ENCODE measurements around the gene IFI16. TPM values are rescaled to one million over a fixed set of nuclear protein-coding genes. Genes with fewer than 3 reads are reported as not detected.
A peak's percentile ranks its signal among the peaks of the same experiment; 100 is the strongest.

The IFI16 gene
- total RNA-seq, 1 experiment from 2014 or later: 2.9 TPM

DNA sequence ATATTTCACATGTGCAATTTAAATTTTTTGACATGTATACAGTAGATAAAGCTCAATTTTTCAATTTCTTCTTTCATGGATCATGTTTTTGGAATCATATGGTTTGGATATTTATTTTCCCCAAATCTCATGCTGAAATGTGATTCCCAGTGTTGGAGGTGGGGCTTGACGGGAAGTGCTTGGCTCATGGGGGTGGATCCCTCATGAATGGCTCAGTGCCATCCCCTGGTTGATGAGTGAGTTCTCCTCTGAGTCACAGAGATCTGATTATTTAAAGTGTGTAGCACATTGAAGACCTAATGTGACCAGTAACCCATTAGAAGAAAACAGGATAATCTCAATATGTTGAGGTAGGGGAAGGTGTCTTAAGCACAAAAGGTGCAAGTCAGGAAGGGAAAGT, 9.1 kb upstream of the IFI16 start:
- peaks cover 7% of the 10 kb centered on the region for H3K23me2 ChIP-seq (ENCODE audit: insufficient read length, low read depth, low read length, poor library complexity, severe bottlenecking)
- no peak overlapping the region for H4K91ac ChIP-seq (ENCODE audit: insufficient read length, low read depth, low read length)
- H2BK20ac ChIP-seq (ENCODE audit: low read depth, low read length, poor library complexity, severe bottlenecking): no peak overlapping the region
- H3K23ac ChIP-seq (ENCODE audit: insufficient read length, low read depth, low read length): no peak overlapping the region
- H4K20me1 ChIP-seq (ENCODE audit: control insufficient read depth, insufficient read depth, insufficient read length): no peaks in the 10 kb centered on the region
- H3K27me3 ChIP-seq (ENCODE audit: insufficient read depth, low read length): peaks cover 8% of the 10 kb centered on the region; the same call in 1 of the 2 replicates
- peaks cover 5% of the 10 kb centered on the region; the same call in 1 of the 2 replicates for H3K4me1 ChIP-seq (ENCODE audit: insufficient read depth, low read length)
- H3K14ac ChIP-seq (ENCODE audit: insufficient read depth, low read length): no peak overlapping the region
- no peak overlapping the region for H3T11ph ChIP-seq (ENCODE audit: low read length)
- H3K18ac ChIP-seq (ENCODE audit: insufficient read length, low read depth, low read length): no peak overlapping the region
- no peak overlapping the region for H3K4me2 ChIP-seq (ENCODE audit: insufficient read depth, insufficient read length, low read length)
- H3K9me3 ChIP-seq (ENCODE audit: control insufficient read depth, low read depth, low read length): no peaks in the 10 kb centered on the region
- H2BK120ac ChIP-seq (ENCODE audit: low read depth, low read length, poor library complexity, severe bottlenecking): no peak overlapping the region
- H3K4ac ChIP-seq (ENCODE audit: low read depth, low read length): no peak overlapping the region
- no peak overlapping the region for H2BK12ac ChIP-seq (ENCODE audit: insufficient read length, low read depth, low read length)
- H3K4me3 Mint-ChIP-seq: peak overlapping the region; percentile 71 to 79
- no peak overlapping the region for H3K9ac ChIP-seq (ENCODE audit: extremely low read depth, insufficient read length, low read length)
- no peaks in the 10 kb centered on the region for H3K36me3 Mint-ChIP-seq (ENCODE audit: insufficient read depth in 1 of 3, low read depth in 3 of 3)
- H3K27me3 Mint-ChIP-seq (ENCODE audit: low read depth): peaks cover 12% of the 10 kb centered on the region
- WGBS (ENCODE audit: extremely low coverage, insufficient read length, low lambda C conversion rate): no CpG with 5 or more reads among the region's 1 CpG
- peak overlapping the region in 2 of 3 experiments; percentile 5 to 30; a peak in 3 of 7 replicates for H3K27ac Mint-ChIP-seq
- H3K79me1 ChIP-seq (ENCODE audit: insufficient read depth, low read depth, low read length, poor library complexity, severe bottlenecking): no peaks in the 10 kb centered on the region
- no peaks in the 10 kb centered on the region for H3K79me2 ChIP-seq (ENCODE audit: insufficient read depth, low read length)
- H3K4me1 Mint-ChIP-seq: peaks cover 37 to 42% of the 10 kb centered on the region in 2 experiments
- no peak overlapping the region for H3K27ac ChIP-seq (ENCODE audit: insufficient read length, low read depth, low read length)
- H4K8ac ChIP-seq (replicated peaks; ENCODE audit: insufficient read length, low read depth, low read length): no peak overlapping the region
- H4K5ac ChIP-seq (ENCODE audit: insufficient read length, low read depth, low read length): no peak overlapping the region
- no peak overlapping the region for H2BK15ac ChIP-seq (ENCODE audit: low read depth, low read length)
- H2AFZ ChIP-seq (ENCODE audit: low read length): no peak overlapping the region
- TF ChIP-seq, protein P1, sequence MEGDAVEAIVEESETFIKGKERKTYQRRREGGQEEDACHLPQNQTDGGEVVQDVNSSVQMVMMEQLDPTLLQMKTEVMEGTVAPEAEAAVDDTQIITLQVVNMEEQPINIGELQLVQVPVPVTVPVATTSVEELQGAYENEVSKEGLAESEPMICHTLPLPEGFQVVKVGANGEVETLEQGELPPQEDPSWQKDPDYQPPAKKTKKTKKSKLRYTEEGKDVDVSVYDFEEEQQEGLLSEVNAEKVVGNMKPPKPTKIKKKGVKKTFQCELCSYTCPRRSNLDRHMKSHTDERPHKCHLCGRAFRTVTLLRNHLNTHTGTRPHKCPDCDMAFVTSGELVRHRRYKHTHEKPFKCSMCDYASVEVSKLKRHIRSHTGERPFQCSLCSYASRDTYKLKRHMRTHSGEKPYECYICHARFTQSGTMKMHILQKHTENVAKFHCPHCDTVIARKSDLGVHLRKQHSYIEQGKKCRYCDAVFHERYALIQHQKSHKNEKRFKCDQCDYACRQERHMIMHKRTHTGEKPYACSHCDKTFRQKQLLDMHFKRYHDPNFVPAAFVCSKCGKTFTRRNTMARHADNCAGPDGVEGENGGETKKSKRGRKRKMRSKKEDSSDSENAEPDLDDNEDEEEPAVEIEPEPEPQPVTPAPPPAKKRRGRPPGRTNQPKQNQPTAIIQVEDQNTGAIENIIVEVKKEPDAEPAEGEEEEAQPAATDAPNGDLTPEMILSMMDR (conservative IDR thresholded peaks at IDR 0.05): no peak
- no peak overlapping the region for H2AK5ac ChIP-seq (ENCODE audit: insufficient read length, low read length)
- no peak overlapping the region for H3K56ac ChIP-seq (ENCODE audit: insufficient read length, low read depth, low read length)
- peak; percentile 46 for DNase-seq
- no peak overlapping the region for H2BK5ac ChIP-seq (ENCODE audit: insufficient read length, low read length)
- no peaks in the 10 kb centered on the region for H3K9me3 Mint-ChIP-seq
